GF-D8 (cell line): ENCODE results near the gene SEL1L3.
A peak's percentile ranks its signal among the peaks of the same experiment; 100 is the strongest.
"Not testable (repeated sequence)": the region's sequence is repeated elsewhere in the genome, so short reads cannot be mapped to it uniquely, and the experiment has no call there.

ENCODE experiments used
- DNase-seq: peaks from one replicate; lab custom pipeline; 2025; lab: John Stamatoyannopoulos, UW

SEL1L3 gene

DNA sequence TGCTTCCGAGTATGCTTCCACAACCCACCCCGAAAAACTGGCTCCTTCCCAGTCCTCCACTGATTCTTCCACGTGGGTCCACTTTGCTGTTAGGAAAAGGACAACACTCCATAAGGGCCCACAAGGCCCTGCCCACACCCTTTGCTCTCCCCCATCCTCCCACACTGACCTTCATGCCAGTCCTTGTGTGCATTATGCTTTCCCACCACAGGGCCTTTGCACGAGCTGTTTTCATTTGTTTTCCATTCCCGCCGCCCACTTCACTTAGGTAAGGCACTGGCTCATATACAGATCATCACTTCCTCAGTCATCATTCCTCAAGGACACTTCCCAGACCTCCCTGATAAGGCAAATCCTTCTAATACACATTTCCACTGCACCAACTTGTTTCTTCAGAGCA, 16.8 kb upstream of the SEL1L3 start:
- DNase-seq: no peak

DNA sequence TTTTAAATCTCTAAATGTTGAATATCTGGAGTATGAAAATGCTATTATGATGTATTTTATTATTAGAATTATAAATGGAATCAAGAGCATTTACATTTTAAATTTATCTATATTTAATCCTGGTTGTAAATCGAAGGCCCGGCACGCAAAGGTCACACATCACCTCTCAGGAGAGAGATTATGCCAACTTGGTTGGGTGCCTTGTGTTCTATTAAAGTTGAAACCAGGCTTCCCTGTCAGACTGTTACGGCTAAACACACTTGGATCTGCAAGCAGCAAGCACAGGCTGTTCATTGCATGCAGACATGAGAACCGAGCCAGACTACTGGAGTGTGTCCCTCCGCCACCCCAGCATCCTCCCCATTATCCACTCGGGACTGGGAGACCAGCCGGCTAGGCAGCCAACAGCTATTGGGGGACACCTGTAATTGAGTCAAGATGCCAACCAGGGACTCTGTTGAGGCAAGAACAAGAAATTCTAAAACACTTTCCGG, 16.4 kb upstream of the SEL1L3 start:
- no peak for DNase-seq

DNA sequence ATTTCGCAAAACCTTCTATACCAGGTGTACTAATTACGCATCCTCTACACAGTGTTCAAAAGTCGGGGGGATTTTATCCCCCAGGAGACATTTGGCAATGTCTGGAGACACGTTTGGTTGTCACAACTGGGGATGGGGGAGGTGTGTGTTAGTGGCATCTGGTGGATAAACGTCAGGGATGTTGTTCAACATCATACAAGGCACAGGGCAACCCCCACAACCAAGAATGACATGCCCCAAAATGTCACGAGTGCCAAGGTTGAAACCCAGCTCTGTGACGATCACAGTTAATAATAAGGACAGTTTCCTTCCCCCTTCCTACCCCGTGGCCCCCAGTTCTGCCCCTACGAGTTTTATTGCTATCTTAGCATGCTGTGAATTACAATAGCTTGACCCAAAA, 15.9 kb upstream of the SEL1L3 start:
- DNase-seq: no peak

GRCh38 chr4:25875281-25875745, 12.5 kb upstream of the SEL1L3 start:
- no peak for DNase-seq

GRCh38 chr4:25874655-25875054, 11.9 kb upstream of the SEL1L3 start:
- no peak for DNase-seq

- DNase-seq: no peak
Observed at GRCh38 chr4:25873632-25874129, 10.9 kb upstream of the SEL1L3 start.

- no peak for DNase-seq
Observed at GRCh38 chr4:25872851-25873631, 10.3 kb upstream of the SEL1L3 start.

- no peak for DNase-seq
Observed at GRCh38 chr4:25870081-25870480, 7.3 kb upstream of the SEL1L3 start.

DNA sequence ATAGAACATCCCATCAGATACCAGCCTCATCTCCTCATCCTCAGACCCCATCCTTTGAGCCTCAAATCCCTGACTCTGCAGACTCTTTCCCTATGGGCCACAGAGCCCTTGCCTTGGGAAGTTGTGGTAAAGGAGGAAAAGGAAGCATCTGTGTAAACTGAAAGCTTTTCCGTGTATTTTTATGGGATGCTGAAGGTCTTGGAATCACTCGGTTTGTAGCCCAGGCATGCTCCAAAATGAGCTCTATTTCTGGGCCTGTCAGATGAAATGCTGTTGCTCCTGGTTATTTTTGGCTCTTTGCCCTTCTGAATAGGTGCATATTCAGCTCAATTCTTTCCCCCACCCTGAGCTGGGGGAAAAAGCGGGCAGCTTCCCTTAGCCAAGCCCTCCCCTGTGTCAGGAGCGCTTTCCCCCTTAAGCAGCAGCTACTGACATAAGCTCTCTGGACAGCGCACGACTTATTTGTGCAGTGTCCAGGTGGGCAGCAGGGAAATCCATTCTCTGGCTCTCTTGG, 5.0 kb upstream of the SEL1L3 start:
- DNase-seq: no peak

DNA sequence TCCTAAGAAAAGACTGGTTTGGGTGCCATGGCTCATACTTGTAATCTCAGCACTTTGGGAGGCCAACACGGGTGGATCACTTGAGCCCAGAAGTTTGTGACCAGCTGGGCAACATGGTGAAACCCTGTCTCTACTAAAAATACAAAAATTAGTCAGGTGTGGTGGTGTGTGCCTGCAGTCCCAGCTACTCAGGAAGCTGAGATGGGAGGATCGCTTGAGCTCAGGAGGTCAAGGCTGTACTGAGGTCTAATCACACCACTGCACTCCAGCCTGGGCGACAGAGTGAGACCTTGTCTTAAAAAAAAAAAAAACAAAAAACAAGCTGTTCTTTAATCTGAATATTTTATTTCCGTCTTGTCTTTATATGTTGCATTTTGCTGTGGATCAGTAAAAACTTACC, 3.6 kb upstream of the SEL1L3 start:
- not testable (repeated sequence) for DNase-seq

- DNase-seq: no peak
Observed at GRCh38 chr4:25865586-25865985, 2.8 kb upstream of the SEL1L3 start.

DNA sequence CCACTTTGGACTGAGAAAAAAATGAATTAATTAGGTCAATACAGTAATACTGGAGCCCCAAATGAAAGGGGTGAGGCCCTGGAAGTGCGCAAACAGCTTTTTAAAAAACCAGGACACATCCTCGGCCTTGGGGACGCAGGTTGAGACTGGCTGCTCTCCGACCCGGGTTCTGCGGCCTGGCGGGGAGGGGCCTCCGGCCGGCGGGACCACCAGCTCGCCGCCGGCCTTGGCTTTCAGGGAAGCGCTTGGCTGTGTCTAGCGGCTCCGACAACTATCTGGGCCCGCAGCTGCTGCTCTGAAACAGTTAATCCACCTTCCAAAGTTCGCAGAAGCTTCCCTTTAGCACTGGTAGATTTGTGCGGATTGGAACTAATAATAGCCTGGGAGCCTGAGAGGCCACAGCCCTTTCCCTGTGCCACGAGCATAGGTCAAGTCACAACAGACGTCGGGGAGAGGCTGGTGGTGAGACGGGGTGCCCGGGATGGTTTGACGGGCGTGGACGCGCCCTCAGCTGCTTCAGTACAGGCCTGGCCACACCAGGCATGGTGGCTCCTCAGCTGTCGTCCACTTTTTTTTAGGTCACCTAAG, 1.1 kb upstream of the SEL1L3 start:
- DNase-seq: no peak

GRCh38 chr4:25863347-25863784, 578 bp upstream of the SEL1L3 start:
- no peak for DNase-seq

DNA sequence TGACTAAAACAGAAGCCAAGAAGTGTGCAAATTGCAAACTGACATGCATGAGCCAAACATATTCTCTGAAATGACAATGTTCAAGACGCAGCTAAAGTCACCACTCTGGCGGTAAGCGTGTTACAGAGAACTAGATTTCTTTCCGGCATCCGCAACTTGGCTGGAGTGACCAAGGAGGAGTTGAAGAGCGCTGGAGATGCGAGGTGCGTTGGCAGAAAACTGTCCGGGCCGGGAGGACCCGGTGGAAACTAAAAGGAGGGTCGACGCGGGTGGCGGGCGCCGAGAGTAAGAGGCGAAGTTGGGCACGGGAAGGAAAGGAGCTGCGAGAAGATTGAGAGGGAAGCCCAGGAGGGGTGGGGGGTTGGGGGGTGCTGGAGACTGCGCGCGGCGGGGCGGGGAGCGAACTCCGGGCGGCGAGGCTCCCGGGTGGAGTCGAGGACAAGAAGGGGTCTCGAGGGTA, 807 bp downstream of the SEL1L3 start:
- no peak for DNase-seq

DNA sequence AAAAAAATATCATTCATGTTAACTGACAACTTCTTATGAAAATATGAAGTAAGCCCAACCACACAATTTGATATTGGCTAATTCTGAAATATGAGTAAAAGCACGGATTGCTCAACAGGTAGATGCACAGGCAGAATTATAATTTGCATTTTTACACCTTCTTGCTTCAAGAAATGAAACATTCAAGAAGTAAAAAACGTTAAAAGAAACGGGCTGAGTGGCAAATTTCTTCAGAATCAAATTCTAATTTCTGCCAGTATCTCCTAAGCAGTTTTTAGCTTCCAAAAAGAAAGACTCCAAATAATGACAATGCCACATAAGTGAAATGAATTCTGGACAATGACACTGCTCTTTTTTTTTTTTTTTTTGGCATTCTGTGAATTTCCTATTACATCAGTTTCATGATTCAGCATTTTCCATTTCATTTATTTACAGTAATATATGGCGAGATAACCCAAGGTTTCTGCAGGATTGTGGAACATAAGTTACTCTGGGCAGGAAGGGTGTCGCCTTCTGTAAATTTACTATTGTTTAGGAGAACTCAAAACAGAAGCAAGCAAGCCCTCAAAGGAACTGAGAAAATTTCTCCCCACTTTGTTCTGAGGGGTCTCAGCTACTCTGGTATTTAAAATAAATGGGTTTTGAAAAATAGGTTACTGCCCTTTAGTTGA, 1.4 kb downstream of the SEL1L3 start:
- DNase-seq: peak; percentile 34

- DNase-seq: peak; percentile 34
Observed at GRCh38 chr4:25860586-25861279, 2.1 kb downstream of the SEL1L3 start.

GRCh38 chr4:25859429-25860148, 3.2 kb downstream of the SEL1L3 start:
- no peak for DNase-seq

DNA sequence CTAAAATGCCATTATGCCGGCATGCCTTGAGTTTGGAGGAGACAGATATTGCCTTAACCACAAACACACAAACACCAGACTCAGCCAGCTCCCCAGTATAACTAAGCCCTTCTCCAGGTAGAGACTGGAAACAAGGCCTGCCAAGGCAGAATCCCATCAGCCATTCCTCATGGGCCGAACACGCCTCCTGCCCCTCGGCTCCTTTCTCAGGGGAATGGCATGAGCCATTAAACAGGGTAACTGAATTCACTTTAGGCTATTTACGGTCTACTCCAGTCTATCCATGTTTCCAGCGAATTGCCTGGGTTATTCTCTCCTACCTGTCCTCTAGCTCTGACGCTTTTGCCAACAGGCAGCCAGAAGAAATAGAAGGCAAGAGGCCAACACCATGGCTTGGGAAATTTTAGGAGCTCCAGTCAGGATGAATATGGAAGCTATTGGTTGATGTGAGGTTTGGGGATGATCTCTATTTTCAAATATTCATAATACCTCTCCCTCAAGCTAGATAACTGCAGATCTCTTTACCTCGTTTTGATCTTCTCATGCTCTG, 4.9 kb downstream of the SEL1L3 start:
- no peak for DNase-seq

DNA sequence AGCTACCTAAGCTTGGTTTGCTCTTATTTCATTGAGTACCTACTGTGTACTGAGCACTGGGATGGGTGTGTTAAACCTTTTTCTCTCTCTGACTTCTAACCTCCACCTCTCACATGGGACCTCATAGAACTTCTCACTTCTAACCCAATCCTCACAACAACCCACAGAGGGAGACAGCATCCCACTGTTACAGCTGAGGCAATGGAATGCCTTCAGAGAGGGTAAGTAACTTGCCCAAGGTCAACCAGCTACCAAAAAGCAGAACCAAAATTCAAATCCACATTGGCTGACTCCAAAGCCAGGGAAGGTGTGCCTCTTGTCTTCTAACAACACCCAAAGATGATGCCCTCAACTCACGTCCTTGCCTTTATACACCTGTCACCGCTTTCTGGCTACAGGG, 5.4 kb downstream of the SEL1L3 start:
- no peak for DNase-seq

- peak; percentile 7 for DNase-seq
Observed at GRCh38 chr4:25856756-25857155, 6.0 kb downstream of the SEL1L3 start.

DNA sequence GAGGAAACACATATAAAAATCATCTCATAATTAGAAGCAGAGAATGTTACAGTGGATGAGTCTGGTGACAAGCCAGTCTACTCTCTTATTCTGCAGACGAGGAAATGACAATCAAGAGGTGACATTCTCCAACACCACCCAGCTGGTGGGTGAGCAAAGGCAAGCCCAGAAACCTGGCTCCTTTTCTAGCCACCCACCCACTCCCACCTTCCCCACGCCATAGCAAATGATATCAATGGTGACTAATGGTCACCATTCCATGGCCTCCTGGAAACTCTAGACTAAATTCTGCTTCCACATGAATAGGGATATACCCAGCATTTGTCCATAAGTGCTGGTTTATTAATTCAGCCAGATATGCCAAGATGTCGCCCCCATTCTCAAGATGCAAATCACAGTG, 10.7 kb downstream of the SEL1L3 start:
- DNase-seq: no peak
